H1 (cell line): ENCODE data around the gene PYURF. TPM values are rescaled to one million over a fixed set of nuclear protein-coding genes. Genes with fewer than 3 reads are reported as not detected.

Experiments
- CTBP2 ChIP-seq: IDR thresholded peaks from 2 replicates; pipeline ENCODE4 v1.7.0; 2011; ENCODE audit warnings: borderline replicate concordance, mild to moderate bottlenecking, moderate library complexity, mixed read lengths, low read length; ENCODE audit not compliant: insufficient read depth, insufficient read length
- EGR1 ChIP-seq: IDR thresholded peaks from 2 replicates; pipeline ENCODE4 v1.6.1; 2011; ENCODE audit warnings: low read depth, low read length, borderline replicate concordance
- EP300 ChIP-seq, 2 experiments: IDR thresholded peaks; 1 replicate in 1 of 2; 2 replicates in 1 of 2; pipeline ENCODE4 v1.6.1; 2011 to 2012; ENCODE audit warnings: low read depth in 2 of 2, low read length in 2 of 2, mild to moderate bottlenecking in 2 of 2, borderline replicate concordance in 1 of 2, inconsistent platforms in 1 of 2, moderate library complexity in 1 of 2
- GTF2F1 ChIP-seq: IDR thresholded peaks from 2 replicates; pipeline ENCODE4 v1.6.1; 2012; ENCODE audit warnings: low read depth, low read length, improper control_type of control experiment, borderline replicate concordance
- HDAC6 ChIP-seq: IDR thresholded peaks from one replicate; pipeline ENCODE4 v1.7.1; 2012; ENCODE audit warnings: low read depth, mild to moderate bottlenecking, inconsistent platforms, low read length, moderate library complexity
- KDM5A ChIP-seq: fragments of 200-600 bp; IDR thresholded peaks from 2 replicates; pipeline ENCODE4 v1.7.1; 2012; ENCODE audit warnings: mild to moderate bottlenecking, low read length, inconsistent platforms, mixed read lengths
- MAFK ChIP-seq: IDR thresholded peaks from 2 replicates; pipeline ENCODE4 v1.6.1; 2012; ENCODE audit warnings: low read depth, mild to moderate bottlenecking, improper control_type of control experiment, low read length
- NRF1 ChIP-seq: IDR thresholded peaks from 2 replicates; pipeline ENCODE4 v1.6.1; 2011; ENCODE audit warnings: mild to moderate bottlenecking, low read depth, low read length, improper control_type of control experiment
- RXRA ChIP-seq: IDR thresholded peaks from 2 replicates; pipeline ENCODE4 v1.6.1; 2011; ENCODE audit warnings: low read depth, mild to moderate bottlenecking, low read length, moderate library complexity; ENCODE audit not compliant: insufficient read depth
- SIRT6 ChIP-seq: IDR thresholded peaks from one replicate; pipeline ENCODE4 v1.7.1; 2012; ENCODE audit warnings: low read length, inconsistent platforms
- SP1 ChIP-seq: IDR thresholded peaks from 2 replicates; pipeline ENCODE4 v1.6.1; 2011; ENCODE audit warnings: low read depth, low read length
- SP2 ChIP-seq: IDR thresholded peaks from 2 replicates; pipeline ENCODE4 v1.6.1; 2012; ENCODE audit warnings: mild to moderate bottlenecking, low read length, inconsistent platforms
- SUZ12 ChIP-seq: fragments of 200-600 bp; sonication (generic); IDR thresholded peaks from 2 replicates; pipeline ENCODE4 v1.6.1; 2012; ENCODE audit warnings: mild to moderate bottlenecking, inconsistent platforms, low read length, moderate library complexity, mixed read lengths
- polyA plus RNA-seq, 7 experiments: library from polyadenylated mRNA; depleted of rRNA in 3 of 7; stranded (reverse) in 5 of 7; unstranded in 2 of 7; fragments of >200 nt in 5 of 7; fragments of 200-250 nt in 2 of 7; gene quantifications; 1 replicate in 5 of 7; 2 replicates in 1 of 7; 4 replicates in 1 of 7; pipeline versions ENCODE4 v1.2.1 to v1.2.3, GENCODE V29; 2011 to 2013; ENCODE audit warnings: missing spikeins in 2 of 7, mixed read lengths in 2 of 7
- total RNA-seq: library from RNA; stranded (reverse); fragmentation: NEBNext Ultra II Directional; extraction: Animal tissue kit (Norgen Biotek cat#: 25700); gene quantifications from 2 replicates; pipeline ENCODE4 v1.2.1, GENCODE V29; 2021
- TF ChIP-seq, protein P1 (sequence below), 3 experiments: IDR thresholded peaks; 1 replicate in 2 of 3; 2 replicates in 1 of 3; pipeline versions ENCODE4 v1.5.1 to v1.6.1; 2011; ENCODE audit warnings: low read length in 3 of 3, mild to moderate bottlenecking in 3 of 3, inconsistent platforms in 2 of 3, low read depth in 1 of 3, moderate library complexity in 1 of 3; ENCODE audit not compliant: insufficient read depth in 1 of 3; ENCODE audit errors: control extremely low read depth in 1 of 3
- TF ChIP-seq, protein P2 (sequence below): IDR thresholded peaks from 2 replicates; pipeline ENCODE4 v1.6.1; 2011; ENCODE audit warnings: low read depth, mild to moderate bottlenecking, low read length; ENCODE audit not compliant: insufficient read depth
- TF ChIP-seq, protein P3 (sequence below): IDR thresholded peaks from 2 replicates; pipeline ENCODE4 v1.6.1; 2012; ENCODE audit warnings: low read length, inconsistent platforms

PYURF gene
- total and polyA plus RNA-seq, 2 of the 8 experiments (the other 6 are each of a cell fraction or from before 2014, with no cell fraction given), result 31.6 to 44.8 TPM

DNA sequence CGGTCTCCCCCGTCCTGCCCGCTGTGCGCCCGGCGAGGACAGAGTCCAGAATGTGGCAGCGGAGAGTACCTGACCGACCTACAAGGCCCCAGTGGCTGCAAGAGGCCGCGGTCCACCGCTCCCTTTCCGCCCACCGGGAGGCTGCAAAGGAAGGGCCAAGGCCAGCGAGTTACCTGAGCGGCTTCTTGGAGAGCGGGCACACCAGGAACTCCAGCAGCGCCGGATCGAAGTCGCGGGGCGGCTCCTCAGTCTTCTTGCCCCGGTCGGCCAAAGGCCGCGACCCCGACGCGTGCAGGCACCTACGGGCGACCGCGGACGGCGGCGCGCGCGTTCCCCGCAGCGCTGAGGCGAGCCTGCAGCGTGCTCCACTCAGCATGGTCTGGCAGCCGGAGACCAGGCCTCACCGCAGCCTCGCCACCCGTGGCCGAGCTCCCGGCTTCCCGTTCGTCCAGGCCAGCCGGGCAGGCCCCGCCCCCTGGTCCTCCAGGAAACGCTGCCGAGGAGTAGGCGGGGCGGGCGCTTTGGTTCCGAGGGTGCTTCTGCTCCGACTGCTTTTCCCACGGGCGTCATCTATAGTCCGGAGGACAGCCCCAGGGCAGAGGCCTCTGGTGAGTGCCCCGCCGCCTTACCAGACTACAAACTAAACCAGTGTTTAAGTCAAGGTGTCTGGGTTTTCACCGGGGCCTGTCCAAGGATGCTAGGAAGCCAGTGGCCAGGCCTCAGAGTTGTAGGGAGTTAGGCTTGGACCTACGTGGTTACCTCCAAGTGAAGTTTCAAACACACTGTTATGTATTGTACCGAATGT lies at the start of gene PYURF (continued):
- TF ChIP-seq, protein P1, sequence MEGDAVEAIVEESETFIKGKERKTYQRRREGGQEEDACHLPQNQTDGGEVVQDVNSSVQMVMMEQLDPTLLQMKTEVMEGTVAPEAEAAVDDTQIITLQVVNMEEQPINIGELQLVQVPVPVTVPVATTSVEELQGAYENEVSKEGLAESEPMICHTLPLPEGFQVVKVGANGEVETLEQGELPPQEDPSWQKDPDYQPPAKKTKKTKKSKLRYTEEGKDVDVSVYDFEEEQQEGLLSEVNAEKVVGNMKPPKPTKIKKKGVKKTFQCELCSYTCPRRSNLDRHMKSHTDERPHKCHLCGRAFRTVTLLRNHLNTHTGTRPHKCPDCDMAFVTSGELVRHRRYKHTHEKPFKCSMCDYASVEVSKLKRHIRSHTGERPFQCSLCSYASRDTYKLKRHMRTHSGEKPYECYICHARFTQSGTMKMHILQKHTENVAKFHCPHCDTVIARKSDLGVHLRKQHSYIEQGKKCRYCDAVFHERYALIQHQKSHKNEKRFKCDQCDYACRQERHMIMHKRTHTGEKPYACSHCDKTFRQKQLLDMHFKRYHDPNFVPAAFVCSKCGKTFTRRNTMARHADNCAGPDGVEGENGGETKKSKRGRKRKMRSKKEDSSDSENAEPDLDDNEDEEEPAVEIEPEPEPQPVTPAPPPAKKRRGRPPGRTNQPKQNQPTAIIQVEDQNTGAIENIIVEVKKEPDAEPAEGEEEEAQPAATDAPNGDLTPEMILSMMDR (IDR thresholded peaks at IDR 0.05; ENCODE audit: control extremely low read depth in 1 of 3, insufficient read depth in 1 of 3, low read depth in 1 of 3, low read length in 3 of 3), result no peak
- TF ChIP-seq EP300 (IDR thresholded peaks at IDR 0.05; ENCODE audit: borderline replicate concordance in 1 of 2, low read depth in 2 of 2, low read length in 2 of 2) (no peak), SP2 (no peak), KDM5A (no peak), EGR1 (peak; percentile 47; the same call in 1 of the 2 replicates), SIRT6 (no peak), HDAC6 (no peak), MAFK (no peak), RXRA (no peak), NRF1 (no peak), SP1 (peak; percentile 55; the same call in 1 of the 2 replicates), CTBP2 (no peak), GTF2F1 (no peak), SUZ12 (no peak)
- TF ChIP-seq, protein P2, sequence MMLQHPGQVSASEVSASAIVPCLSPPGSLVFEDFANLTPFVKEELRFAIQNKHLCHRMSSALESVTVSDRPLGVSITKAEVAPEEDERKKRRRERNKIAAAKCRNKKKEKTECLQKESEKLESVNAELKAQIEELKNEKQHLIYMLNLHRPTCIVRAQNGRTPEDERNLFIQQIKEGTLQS, result no peak
- TF ChIP-seq, protein P3, sequence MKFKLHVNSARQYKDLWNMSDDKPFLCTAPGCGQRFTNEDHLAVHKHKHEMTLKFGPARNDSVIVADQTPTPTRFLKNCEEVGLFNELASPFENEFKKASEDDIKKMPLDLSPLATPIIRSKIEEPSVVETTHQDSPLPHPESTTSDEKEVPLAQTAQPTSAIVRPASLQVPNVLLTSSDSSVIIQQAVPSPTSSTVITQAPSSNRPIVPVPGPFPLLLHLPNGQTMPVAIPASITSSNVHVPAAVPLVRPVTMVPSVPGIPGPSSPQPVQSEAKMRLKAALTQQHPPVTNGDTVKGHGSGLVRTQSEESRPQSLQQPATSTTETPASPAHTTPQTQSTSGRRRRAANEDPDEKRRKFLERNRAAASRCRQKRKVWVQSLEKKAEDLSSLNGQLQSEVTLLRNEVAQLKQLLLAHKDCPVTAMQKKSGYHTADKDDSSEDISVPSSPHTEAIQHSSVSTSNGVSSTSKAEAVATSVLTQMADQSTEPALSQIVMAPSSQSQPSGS, result no peak
